ENCODE measurements around the gene ZNF467.

GRCh38 chr7:149727899-149728476 lies 45.4 kb downstream of the ZNF467 start:
- TF ChIP-seq GATA2 (IDR thresholded peaks at IDR 0.05; ENCODE audit: low read depth, low read length), result no peak
- no peak for TF ChIP-seq GATA3 (IDR thresholded peaks at IDR 0.05; ENCODE audit: low read depth, low read length)
